ENCODE data around the gene ECEL1. TPM values are rescaled to one million over a fixed set of nuclear protein-coding genes. Genes with fewer than 3 reads are reported as not detected.
A peak's percentile ranks its signal among the peaks of the same experiment; 100 is the strongest.

The ECEL1 gene
- total and polyA plus RNA-seq, 4 donors, result 0.09 to 0.35 (median 0.23) TPM

DNA sequence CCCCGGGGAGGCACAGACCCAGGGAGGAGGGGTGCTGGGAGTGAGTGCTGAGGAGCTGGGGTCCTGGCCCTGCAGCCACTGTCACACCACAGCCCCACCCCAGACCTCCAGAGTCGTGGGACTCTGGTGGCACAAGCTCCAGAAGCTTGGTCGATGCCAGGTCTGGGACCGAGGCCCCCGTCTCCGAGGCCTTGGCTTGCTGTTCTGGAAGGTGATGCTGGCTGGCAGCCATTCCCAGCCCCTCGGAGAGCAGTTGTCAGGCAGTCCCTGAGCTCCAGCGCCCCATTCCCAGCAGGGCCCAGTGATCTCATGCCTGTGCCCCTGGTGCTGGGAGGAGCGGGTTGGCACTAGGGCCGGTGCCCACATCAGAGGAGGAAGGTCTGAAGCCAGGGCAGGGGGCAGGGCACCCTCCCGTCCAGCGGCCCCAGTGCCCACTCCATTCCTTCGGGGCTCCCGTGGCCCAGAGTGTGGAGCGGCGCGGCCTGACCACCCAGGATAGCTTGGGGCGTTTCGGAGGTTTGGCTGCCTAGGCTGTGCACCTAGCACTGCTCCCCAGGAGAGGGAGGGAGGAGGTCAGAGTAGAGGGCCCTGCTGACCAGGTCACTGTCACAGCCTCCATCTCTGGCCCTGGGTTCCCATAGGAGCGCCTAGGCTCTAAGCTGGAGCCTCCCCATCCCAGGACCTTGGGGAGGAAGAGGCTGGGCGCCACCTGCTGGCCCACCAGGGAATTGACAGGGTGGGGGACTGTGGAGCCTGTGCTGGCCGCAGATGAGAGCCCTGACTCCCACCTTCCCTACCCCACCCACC is 48.5 kb downstream of the ECEL1 start:
- H3K27me3 ChIP-seq (ENCODE audit: control insufficient read depth in 3 of 3, insufficient read depth in 3 of 3, low read length in 2 of 3), result no peaks in the 10 kb centered on the region
- no peaks in the 10 kb centered on the region for H3K36me3 ChIP-seq (ENCODE audit: control insufficient read depth in 4 of 4, insufficient read depth in 4 of 4, low read length in 4 of 4)
- 78 to 82% methylated on average over 20 of the region's 22 CpGs for WGBS, 2 donors
- no peaks in the 10 kb centered on the region for H3K4me1 ChIP-seq (ENCODE audit: control insufficient read depth in 5 of 5, insufficient read depth in 5 of 5, low read length in 5 of 5)
- H3K9me3 ChIP-seq (ENCODE audit: control insufficient read depth in 4 of 4, insufficient read depth in 3 of 4, low read length in 3 of 4), result no peaks in the 10 kb centered on the region
- no peak overlapping the region for H3K27ac ChIP-seq (ENCODE audit: low read depth in 1 of 2, low read length in 1 of 2)
- ATAC-seq (ENCODE audit: insufficient read depth, low FRiP score) (peak; percentile 70), DNase-seq (no peak)
- TF ChIP-seq, protein P1, sequence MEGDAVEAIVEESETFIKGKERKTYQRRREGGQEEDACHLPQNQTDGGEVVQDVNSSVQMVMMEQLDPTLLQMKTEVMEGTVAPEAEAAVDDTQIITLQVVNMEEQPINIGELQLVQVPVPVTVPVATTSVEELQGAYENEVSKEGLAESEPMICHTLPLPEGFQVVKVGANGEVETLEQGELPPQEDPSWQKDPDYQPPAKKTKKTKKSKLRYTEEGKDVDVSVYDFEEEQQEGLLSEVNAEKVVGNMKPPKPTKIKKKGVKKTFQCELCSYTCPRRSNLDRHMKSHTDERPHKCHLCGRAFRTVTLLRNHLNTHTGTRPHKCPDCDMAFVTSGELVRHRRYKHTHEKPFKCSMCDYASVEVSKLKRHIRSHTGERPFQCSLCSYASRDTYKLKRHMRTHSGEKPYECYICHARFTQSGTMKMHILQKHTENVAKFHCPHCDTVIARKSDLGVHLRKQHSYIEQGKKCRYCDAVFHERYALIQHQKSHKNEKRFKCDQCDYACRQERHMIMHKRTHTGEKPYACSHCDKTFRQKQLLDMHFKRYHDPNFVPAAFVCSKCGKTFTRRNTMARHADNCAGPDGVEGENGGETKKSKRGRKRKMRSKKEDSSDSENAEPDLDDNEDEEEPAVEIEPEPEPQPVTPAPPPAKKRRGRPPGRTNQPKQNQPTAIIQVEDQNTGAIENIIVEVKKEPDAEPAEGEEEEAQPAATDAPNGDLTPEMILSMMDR (IDR thresholded peaks at IDR 0.05; ENCODE audit: control extremely low read depth, extremely low read depth), result no peak
- H3K4me3 ChIP-seq, result no peak overlapping the region
- no peak overlapping the region for H3K9ac ChIP-seq (ENCODE audit: insufficient read depth in 1 of 2, low read length in 2 of 2)

DNA sequence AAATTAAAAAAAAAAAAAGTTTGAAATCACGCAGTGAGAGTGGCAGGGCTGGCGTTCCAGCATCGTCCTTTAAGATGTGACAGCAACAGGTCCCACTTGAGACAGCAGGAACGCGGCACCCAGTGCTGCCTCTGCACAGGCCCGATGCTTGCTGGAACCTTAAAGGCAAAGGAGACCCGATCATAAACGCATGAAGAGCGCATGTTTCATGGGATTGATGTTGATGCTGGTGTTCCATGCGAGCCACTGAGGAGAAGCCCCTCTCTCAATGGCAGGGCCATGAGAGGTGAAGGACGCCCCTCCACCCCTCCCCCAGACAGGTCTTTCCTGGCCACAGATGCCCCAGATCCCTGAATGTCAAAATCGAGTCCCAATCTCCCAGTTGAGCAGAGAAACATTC is 49.5 kb downstream of the ECEL1 start:
- H3K9ac ChIP-seq (ENCODE audit: insufficient read depth in 1 of 2, low read length in 2 of 2), result no peak overlapping the region
- H3K9me3 ChIP-seq (ENCODE audit: control insufficient read depth in 4 of 4, insufficient read depth in 3 of 4, low read length in 3 of 4), result no peaks in the 10 kb centered on the region
- no peaks in the 10 kb centered on the region for H3K4me1 ChIP-seq (ENCODE audit: control insufficient read depth in 5 of 5, insufficient read depth in 5 of 5, low read length in 5 of 5)
- no peak overlapping the region for H3K4me3 ChIP-seq
- no peaks in the 10 kb centered on the region for H3K27me3 ChIP-seq (ENCODE audit: control insufficient read depth in 3 of 3, insufficient read depth in 3 of 3, low read length in 2 of 3)
- no peak overlapping the region for H3K27ac ChIP-seq (ENCODE audit: low read depth in 1 of 2, low read length in 1 of 2)
- TF ChIP-seq, protein P1 (IDR thresholded peaks at IDR 0.05; ENCODE audit: control extremely low read depth, extremely low read depth), result no peak
- ATAC-seq (ENCODE audit: insufficient read depth, low FRiP score), result no peak
- DNase-seq, result no peak
- WGBS, 2 donors, result 86 to 89% methylated on average over 12 of the region's 12 CpGs
- H3K36me3 ChIP-seq (ENCODE audit: control insufficient read depth in 4 of 4, insufficient read depth in 4 of 4, low read length in 4 of 4), result no peaks in the 10 kb centered on the region

DNA sequence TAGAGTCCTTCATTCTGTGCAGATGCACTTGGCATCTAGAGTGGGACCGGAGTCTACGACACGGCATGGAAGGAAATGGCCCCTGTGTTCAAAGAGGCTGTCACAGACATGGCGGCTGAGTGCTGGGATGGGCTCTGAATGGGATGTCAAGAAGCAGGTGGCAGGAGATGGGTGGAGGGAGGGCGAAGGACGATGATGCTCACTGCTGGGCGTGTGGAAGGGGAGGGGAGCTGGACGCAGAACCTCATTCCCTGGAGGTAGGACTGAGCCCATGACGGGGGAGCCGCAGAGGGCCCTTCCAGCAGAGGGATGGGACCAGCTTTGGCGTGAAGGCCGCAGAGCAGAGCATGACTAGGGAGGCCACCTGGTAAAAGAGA is 50.5 kb downstream of the ECEL1 start:
- Histone ChIP-seq H3K27me3 (ENCODE audit: control insufficient read depth in 3 of 3, insufficient read depth in 3 of 3, low read length in 2 of 3) (no peaks in the 10 kb centered on the region), H3K27ac (ENCODE audit: low read depth in 1 of 2, low read length in 1 of 2) (no peak overlapping the region), H3K4me3 (no peak overlapping the region), H3K9me3 (ENCODE audit: control insufficient read depth in 4 of 4, insufficient read depth in 3 of 4, low read length in 3 of 4) (no peaks in the 10 kb centered on the region), H3K9ac (ENCODE audit: insufficient read depth in 1 of 2, low read length in 2 of 2) (no peak overlapping the region), H3K36me3 (ENCODE audit: control insufficient read depth in 4 of 4, insufficient read depth in 4 of 4, low read length in 4 of 4) (no peaks in the 10 kb centered on the region), H3K4me1 (ENCODE audit: control insufficient read depth in 5 of 5, insufficient read depth in 5 of 5, low read length in 5 of 5) (no peaks in the 10 kb centered on the region)
- ATAC-seq (ENCODE audit: insufficient read depth, low FRiP score) (no peak), DNase-seq (no peak)
- WGBS, 2 donors, result 78 to 86% methylated on average over 12 of the region's 12 CpGs
- TF ChIP-seq, protein P1 (IDR thresholded peaks at IDR 0.05; ENCODE audit: control extremely low read depth, extremely low read depth), result no peak
